ENCODE data around the gene FAIM2.
A peak's percentile ranks its signal among the peaks of the same experiment; 100 is the strongest.

FAIM2 gene

GRCh38 chr12:49882248-49882850 is 21.4 kb downstream of the FAIM2 start:
- peak; percentile 46; the same call in 2 of the 3 replicates for ATAC-seq
- TF ChIP-seq TCF4 (CRISPR knock-in tag; IDR thresholded peaks at IDR 0.05; ENCODE audit: borderline replicate concordance): no peak

- no peak for ATAC-seq
- TF ChIP-seq ZC3H10 (CRISPR knock-in tag; IDR thresholded peaks at IDR 0.05) (no peak), TOX (CRISPR knock-in tag; IDR thresholded peaks at IDR 0.05; ENCODE audit: borderline replicate concordance) (no peak), ESRRG (CRISPR knock-in tag; IDR thresholded peaks at IDR 0.05) (no peak), SNAI2 (CRISPR knock-in tag; IDR thresholded peaks at IDR 0.05) (no peak), GLIS3 (CRISPR knock-in tag; IDR thresholded peaks at IDR 0.05) (no peak), ISL1 (CRISPR knock-in tag; IDR thresholded peaks at IDR 0.05) (no peak), TCF4 (CRISPR knock-in tag; IDR thresholded peaks at IDR 0.05; ENCODE audit: borderline replicate concordance) (no peak), OSR1 (CRISPR knock-in tag; IDR thresholded peaks at IDR 0.05) (no peak), ZFP30 (CRISPR knock-in tag; IDR thresholded peaks at IDR 0.05) (no peak), CREB5 (CRISPR knock-in tag; IDR thresholded peaks at IDR 0.05; ENCODE audit: low read depth) (no peak), RARB (CRISPR knock-in tag; IDR thresholded peaks at IDR 0.05) (no peak), ZNF565 (CRISPR knock-in tag; conservative IDR thresholded peaks at IDR 0.05; ENCODE audit: low read depth) (no peak), CSRNP3 (CRISPR knock-in tag; IDR thresholded peaks at IDR 0.05) (no peak), POU6F1 (CRISPR knock-in tag; IDR thresholded peaks at IDR 0.05; ENCODE audit: borderline replicate concordance, low read depth) (no peak)
Observed at GRCh38 chr12:49881415-49882247, 22.1 kb downstream of the FAIM2 start.

GRCh38 chr12:49880756-49881414 is 22.8 kb downstream of the FAIM2 start:
- ATAC-seq: no peak

More at GRCh38 chr12:49880756-49881414, 22.8 kb downstream of the FAIM2 start:
- TF ChIP-seq ZFP3 (CRISPR knock-in tag; IDR thresholded peaks at IDR 0.05): no peak
- TF ChIP-seq POU6F1 (CRISPR knock-in tag; IDR thresholded peaks at IDR 0.05; ENCODE audit: borderline replicate concordance, low read depth): no peak
- TF ChIP-seq ISL1 (CRISPR knock-in tag; IDR thresholded peaks at IDR 0.05): no peak
- no peak for TF ChIP-seq GLIS3 (CRISPR knock-in tag; IDR thresholded peaks at IDR 0.05)
- TF ChIP-seq CSRNP3 (CRISPR knock-in tag; IDR thresholded peaks at IDR 0.05): no peak
- TF ChIP-seq ARNTL (CRISPR knock-in tag; IDR thresholded peaks at IDR 0.05; ENCODE audit: borderline replicate concordance, low read depth): no peak
- TF ChIP-seq CSDC2 (CRISPR knock-in tag; IDR thresholded peaks at IDR 0.05): no peak
- no peak for TF ChIP-seq PATZ1 (CRISPR knock-in tag; IDR thresholded peaks at IDR 0.05; ENCODE audit: borderline replicate concordance)
- TF ChIP-seq CREB5 (CRISPR knock-in tag; IDR thresholded peaks at IDR 0.05; ENCODE audit: low read depth): no peak
- no peak for TF ChIP-seq TCF4 (CRISPR knock-in tag; IDR thresholded peaks at IDR 0.05; ENCODE audit: borderline replicate concordance)
- TF ChIP-seq ZNF565 (CRISPR knock-in tag; conservative IDR thresholded peaks at IDR 0.05; ENCODE audit: low read depth): no peak
- no peak for TF ChIP-seq SNAI2 (CRISPR knock-in tag; IDR thresholded peaks at IDR 0.05)
- TF ChIP-seq ZFP30 (CRISPR knock-in tag; IDR thresholded peaks at IDR 0.05): no peak
- TF ChIP-seq BACH2 (CRISPR knock-in tag; IDR thresholded peaks at IDR 0.05; ENCODE audit: borderline replicate concordance): no peak
- TF ChIP-seq OSR1 (CRISPR knock-in tag; IDR thresholded peaks at IDR 0.05): no peak
- no peak for TF ChIP-seq TSHZ2 (CRISPR knock-in tag; IDR thresholded peaks at IDR 0.05)
